Measurements from ENCODE around the gene SH3YL1.

SH3YL1 gene

DNA sequence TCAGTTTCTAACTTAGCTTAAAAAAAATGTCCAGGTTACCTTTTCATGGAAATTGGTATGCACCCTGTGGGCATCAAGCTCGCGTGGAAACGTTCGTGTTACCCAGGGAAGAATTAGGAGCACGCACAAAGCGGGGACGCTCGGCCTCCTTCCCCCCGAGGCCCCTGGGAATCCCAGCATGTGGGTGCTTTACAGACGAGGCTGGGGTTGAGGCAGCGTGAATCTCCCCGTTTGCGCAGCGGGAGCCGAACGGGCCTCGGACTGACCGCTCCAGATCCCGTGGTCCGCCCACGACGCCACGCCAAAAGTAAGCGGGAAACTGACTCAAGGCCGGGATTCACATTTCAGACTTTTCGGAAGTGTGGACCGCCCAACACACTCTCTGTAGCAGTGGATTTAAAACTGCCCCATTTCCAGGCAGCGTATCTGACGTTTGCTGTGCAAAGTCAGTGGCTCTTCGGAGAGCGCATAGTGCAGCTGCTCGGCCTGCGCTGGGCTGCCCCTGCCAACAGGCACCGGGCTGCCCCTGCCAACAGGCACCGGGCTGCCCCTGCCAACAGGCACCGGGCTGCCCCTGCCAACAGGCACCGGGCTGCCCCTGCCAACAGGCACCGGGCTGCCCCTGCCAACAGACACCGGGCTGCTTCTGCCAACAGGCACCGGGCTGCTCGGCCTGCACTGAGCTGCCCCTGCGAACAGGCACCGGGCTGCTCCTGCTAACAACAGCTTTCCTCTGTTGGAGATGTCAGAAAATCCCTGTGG, 49.7 kb downstream of the SH3YL1 start:
- no peak for DNase-seq

DNA sequence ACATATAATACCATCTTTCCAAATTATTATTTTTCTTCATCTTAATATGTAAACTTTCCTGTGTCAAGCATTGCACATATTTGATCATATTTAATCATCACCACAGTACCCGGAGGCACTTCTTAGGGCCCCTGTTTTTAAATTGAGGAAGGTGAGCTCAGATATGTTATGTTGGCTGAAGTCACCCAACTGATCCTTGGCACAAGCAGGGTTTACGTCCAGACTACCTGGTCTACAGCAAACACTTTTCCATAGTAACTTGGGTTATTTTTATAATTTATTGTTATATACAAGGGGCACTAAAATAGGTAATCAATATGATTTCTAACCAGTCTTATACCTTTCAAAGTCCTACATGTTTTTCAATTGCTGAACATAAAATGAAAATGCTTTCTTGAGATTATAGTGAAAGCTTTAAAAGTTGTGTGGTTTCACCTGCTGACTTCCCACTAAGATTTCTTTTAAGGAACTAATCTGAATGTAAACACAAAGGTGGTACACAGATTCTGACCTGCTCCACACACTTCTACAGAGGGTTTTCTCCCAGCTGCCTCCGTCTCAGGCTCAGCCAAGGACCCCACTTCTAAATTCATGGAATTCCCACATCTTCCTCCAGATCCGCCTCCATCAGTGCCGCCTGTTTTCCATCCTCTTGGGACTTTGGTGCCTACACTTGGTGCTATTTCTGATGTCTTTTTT, 52.2 kb downstream of the SH3YL1 start:
- no peak for DNase-seq

DNA sequence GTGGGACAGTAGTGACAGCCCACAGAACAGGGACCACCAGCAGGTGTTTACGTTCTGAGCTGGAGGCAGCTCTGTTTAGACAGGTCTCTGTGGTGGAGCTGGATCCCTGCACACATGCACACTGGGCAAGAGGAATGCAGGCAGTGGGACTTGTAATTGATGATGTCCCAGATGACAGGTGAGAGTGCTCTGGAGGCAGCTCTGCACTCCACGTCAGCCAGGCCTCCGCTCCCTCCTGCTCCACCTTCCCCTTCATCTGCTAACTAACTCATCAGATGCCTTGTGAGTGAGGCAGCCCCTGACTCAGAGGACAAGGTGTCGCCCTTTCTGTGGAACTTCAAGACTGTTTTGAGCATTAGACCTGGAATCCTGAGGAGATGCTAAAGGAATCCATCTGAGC, 53.2 kb downstream of the SH3YL1 start:
- DNase-seq, result no peak

DNA sequence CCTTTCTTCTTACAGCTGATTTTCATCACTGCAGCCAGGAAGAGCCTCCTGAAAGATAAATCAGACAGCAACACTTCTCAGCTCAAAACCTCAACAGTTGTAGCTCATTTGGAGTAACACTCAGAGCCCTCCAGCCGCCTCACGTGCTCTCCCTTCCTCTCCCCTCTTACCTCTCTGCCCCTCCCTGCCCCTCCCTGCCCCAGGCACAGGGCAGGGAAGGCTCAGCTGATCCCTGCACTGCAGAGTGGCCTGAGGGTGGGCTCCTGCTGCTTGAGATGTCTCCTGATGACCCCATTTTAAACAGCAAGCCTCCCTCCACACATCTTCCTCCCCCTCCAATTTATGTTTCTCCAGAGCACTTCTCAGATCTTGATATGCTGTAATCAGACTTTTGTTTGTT, 54.4 kb downstream of the SH3YL1 start:
- DNase-seq, result no peak

DNA sequence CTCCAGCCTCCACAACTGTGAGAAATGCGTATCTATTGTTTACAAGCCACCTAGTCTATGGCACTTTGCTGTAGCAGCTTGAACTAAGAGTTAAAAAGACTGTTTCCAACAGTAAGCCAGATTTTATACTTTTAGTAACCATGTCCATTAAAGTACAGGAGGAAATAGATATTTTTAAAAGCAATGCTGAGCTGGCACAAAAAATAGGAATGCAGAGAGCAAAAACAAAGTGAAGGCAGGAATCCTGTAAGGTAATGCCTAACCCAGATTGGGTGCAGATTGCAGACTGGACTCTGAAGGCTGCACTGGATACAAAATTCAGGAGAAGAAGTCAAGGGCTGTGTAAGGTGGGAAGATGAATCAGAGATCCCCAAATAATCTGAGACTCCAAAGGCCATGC, 55.5 kb downstream of the SH3YL1 start:
- no peak for DNase-seq

DNA sequence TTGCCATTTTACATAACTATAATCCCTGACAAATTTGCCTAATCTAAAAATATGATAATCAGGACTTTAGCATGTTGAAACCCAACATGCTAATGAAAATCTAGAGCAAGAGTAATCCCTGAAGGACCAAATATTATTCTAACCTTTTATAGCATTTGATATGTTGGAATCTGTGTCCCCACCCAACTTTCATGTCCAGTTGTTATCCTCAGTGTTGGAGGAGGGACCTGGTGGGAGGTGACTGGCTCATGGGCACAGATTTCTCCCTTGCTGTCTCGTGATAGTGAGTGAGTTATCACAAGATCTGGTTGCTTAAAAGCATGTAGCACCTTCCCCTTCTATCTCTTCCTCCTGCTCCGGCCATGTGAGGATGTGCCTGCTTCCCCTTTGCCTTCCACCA, 59.8 kb downstream of the SH3YL1 start:
- DNase-seq, result no peak

DNA sequence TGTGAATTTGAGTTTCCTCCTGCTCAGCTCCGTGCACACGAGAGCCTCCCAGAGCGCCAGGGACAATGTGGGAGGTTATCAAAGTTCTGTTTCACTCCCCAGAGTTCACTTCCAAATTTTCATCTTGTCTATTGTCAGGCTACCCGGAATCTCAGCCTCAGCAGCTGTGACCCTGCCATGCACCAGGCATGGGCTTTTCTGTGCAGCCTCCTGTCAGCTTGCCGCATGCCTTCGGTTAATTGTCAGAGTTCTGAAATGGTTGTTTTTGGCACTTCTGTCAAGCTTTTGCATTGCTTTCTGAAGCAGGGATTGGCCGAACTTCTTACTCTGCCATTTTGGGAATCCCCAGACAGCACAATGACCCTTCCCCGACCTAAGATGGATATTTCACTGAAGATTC, 60.4 kb downstream of the SH3YL1 start:
- no peak for DNase-seq

DNA sequence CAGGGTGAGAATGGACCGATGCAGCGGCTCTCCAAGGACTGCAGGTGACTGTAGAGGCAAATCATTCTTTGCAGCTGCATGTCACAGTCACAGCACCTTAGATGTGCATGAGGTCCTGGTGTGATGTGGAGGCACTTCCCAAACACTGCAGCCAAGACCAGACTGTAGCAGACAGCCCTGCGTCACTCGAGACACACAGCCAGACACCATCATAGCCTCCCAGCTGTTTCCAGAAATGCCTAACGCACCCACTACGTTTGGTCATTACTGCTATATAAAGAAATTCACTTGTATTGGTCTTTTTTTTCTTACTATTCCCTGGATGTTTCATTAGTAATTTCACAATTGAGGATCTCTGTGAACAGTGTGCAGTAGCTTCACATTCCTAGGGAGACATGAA, 60.9 kb downstream of the SH3YL1 start:
- no peak for DNase-seq

DNA sequence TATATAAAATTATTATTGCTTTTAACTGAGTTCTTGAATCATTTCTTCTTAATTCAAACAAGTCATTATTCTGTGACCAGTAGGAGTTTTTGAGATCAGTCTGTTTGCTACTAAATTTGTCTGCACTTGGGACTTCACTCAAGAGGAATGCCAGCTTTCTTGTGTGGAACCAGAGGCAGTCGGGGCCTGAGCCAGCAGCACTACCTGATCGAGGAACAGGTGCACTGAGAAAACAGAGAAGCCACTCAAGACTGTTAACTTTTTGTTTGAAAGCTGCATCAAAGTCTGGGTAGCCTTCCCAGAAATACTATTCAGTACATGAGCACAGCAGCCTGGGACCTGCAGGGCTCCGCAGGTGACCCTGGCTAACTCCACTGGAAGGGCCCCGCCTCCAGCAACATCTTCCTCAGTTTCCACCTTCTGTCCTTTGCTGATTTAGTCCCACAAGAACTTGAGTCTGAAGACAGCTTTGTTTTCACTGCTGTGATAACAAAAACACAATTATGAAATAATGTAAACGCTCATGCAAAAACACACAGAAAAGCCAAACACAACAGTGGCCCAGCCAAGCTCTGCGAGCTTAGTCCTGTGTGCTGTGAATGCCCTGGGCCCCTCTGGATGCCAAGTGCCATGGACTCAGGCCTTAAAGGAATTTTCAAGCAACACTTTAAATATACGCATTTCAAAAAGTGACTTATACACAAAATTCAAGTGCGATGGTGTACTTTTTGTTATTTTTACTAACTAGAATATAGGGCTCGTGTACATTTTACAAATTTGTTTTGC, 62.0 kb downstream of the SH3YL1 start:
- DNase-seq, result no peak

DNA sequence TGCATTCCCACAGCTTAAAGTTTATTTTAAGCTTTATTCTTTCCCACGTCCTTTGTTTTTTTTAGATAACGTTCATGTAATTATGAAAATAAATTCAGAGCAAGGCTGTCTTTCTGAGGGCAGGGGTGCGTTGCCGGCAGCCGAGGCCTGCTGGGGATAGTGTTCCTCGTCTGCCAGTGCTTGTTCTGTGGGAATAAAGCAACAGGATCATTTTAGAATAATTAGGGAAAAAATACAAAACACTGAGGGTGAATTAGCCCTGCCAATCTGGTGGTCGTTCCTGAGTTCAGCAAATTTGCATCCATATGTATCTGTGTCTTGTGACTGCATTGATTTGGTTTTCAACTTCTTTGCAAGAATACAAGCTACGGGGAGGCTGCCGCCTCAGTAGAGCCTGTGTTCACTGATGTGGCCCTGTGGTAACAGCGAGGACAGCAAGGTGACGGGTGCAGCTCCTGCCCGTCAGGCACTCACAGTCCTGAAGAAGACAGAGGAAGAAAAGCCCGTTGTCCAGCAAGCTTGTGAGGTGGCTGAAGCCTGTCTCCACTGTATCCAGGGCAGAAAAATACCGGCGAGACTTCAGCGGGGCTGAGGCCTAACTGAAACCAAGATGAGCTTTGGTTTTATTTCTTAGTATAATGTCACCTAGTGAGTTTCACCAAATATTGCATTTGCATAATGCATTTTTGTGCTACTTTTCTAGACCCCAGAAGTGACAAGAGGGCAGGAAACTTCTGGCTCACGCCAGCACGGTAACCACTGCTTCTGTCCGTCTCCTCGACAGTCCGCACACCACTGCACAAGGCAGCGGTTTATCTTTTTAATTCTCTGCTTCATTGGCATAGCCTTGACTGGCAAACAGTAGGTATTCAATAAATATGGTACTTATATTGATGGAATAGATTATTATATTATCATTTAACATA, 64.5 kb downstream of the SH3YL1 start:
- no peak for DNase-seq

DNA sequence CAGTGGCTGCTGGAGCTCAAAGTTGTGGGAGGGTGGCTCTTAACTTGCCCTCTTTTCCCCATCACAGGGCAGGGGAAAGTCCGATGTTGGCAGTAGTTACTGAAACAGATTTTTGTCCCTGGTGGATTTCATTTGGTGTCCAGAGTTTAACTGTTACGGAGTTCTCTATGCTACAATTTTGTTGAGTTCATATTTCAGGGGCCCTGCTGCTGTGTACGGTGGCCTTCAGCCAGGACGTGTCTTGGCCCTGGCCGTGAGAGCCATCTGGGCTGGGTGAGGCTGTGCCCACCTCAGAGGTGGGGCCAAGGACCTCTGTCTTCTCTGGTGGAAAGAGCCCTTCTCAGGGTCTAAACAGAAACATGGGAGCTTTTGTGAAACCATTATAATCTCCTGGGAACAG, 67.4 kb downstream of the SH3YL1 start:
- DNase-seq, result no peak

DNA sequence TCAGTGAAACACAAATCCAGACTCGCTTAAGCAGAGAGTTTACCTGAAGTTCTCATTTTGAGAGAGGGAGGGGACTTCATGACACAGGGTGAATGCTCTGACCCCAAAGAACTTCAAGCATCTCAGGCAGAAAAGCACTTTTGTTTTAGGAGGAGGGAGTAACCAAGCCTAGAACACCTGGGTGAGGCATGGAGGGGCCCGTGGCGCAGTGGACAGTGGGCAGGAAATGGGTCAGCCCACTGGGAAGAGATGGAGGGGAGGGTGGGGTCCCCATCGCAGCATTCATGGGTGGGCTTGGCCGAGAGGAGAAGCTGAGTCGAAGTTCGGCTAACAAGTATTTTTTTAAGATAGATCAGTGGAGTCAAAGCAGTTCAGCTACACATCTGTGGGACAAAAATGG, 67.9 kb downstream of the SH3YL1 start:
- no peak for DNase-seq

DNA sequence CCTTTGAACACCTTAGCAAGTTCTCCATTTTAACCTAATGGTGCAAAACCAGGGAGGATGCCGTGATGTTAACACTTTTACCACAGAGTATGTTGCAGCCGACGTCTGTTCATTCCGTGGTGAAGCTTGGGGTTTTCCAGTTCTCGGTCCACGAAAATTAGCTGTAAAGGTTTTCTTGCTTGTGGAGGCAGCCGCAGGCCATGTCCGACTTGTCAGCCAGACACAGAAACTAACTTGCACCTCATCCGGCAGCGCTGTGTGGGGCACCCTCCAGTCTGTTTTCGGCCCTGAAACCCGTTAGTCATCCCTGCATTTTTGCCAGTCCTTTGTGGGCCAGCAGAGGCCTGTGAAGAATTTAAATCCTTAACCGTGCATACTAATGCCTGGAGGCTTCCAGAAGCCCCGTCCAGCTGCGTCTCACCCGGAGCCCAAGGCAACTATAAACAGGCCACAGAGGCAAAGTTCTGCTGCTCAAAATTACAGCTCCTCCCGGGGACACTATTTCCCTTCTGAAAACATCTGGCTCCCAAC, 70.6 kb downstream of the SH3YL1 start:
- no peak for DNase-seq

DNA sequence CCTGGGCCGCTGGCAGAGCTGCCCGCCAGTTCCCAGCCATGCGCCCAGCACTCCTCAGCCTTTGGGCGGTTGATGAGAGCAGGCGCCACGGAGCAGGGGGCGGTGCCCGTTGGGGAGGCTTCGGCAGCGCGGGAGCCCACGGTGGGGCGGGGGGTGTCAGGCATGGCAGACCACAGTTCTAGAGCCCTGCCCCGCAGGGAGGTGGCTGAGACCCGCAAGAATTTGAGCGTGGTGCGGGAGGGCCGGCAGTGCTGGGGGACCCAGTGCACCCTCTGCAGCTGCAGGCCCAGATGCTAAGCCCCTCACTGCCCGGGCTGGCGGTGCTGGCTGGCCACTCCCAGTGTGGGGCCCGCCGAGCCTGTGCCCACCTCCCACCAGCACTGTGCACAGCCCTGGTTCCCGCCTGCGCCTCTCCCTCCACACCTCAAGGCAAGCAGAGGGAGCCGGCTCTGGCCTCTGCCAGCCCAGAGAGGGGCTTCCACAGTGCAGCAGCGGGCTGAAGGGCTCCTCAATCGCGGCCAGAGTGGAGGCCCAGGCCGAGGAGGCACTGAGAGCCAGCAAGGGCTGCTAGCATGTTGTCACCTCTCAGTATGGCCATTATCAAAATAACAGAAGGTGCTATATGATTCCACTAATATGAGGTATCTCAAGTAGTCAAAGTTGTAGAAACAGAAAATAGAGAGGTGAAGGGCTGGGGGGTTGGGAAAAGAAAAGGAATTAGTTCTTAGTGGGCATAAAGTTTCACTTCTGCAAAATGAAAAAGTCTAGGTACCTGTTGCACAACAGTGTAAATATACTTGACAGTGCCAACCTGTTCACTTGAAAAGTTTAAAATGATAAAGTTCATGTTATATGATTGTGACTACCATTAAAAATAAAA, 72.3 kb downstream of the SH3YL1 start:
- no peak for DNase-seq

DNA sequence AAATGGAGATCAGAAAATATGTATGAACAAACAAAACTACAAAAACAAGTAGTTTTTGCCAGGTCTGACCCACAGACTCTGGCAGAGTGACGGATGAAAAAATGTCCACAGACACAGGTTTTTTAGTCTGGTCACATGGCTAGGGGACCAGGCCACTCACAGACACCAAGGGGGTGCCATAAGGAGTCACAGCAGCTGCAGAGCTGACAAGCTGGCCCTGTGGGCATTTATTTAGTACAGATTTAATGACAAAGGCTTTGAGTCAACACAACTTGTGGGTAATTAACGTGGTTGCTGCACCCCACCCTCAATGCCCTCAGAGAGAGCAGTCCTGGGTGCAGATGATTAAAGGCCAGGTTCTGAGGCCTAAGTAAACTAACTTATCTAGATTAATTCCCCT, 76.0 kb downstream of the SH3YL1 start:
- no peak for DNase-seq

DNA sequence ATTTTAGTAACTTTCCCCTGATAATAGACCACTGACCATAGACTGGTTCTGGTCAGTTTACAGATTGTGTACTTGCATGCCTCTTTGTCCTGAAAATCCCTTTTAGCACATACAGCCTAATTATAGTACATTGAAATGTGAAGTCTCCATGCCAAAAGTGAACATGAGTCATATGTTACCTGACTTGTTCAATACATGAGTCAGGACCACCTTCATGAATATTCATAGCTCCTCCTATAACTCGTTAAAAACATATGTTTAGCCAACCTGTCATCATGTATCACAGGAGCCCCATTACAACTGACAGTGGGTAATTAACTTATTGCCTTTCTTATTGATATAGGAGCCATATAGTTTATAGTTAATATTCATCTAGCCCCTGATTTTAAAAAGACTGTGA, 78.6 kb downstream of the SH3YL1 start:
- DNase-seq, result no peak

DNA sequence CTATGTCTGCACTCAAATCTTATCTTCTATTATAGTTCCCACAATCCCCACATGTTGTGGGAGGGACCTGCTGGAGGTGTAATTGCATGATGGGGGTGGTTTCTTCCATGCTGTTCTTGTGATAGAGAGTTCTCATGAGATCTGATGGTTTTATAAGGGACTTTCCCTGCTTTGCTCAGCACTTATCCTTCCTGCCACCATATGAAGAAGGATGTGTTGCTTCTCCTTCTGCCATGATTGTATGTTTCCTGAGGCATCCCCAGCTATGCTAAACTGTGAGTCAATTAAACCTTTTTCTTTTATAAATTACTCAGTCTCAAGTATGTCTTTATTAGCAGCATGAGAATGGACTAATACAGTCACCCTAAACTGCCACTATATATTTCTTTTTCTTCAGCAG, 79.1 kb downstream of the SH3YL1 start:
- no peak for DNase-seq

DNA sequence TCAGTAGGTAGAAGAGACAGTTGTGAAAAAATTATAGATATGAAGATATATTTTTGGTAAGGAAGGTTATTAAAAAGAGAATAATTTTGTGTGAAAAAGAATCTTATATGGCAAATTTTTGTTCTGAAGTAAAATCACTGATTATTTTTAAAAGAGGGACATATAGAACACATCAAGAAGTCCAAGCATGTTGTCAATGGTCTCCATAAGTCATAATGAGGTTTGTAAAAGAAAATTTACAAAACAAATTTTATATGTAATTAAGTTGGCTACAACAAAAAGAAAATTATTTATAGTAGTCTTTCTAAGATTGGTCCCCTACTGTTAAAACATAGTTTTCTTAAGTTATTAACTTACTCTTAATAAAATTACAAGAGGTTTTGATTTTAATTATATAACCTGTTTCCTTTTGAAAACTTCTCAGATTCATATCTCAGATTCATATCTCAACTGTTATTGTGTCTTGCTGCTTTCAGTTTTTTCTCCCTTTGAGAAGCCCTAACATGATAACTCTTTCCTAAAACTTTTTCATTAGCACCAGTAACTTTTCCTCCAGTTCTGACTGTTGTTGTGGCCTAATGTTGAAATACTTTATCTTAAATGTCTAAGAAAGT, 81.2 kb downstream of the SH3YL1 start:
- no peak for DNase-seq

DNA sequence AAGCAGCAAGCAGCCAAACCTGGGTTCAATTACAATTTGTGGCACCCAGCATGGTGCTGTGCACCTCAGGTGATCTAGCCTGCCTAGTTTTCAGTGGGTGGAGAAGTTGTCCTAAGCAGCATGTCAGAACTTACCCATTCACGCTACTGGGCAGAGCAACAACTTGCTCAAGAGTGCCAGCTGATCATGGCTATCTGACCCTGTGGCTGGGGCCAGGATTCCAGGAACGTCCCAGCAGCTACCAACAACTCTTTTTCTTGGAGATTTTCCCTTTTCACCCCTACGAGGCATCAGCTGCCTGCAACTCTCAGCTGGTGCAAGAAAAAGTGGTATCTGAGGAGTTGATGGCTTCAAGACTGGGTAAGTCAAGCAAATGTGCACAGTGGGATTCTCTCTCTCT, 83.5 kb downstream of the SH3YL1 start:
- DNase-seq, result no peak

DNA sequence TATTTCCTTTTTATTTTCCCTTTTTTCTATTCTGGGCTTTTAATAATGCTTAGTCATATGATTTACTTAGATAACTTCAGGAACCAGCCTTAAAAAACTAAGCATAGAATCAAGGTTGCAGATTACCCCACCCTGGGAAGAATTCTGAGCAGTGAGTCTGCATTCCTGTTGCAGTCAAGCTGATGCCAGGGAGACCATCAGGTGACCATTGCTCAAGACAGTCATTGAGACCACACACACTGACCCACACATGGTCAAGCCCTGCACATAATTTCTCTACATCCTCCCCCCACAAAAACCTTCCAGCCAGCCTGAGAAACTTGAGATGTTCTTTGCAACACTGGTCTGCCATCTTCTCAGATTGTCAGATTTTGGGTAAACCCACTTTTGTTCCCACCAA, 83.9 kb downstream of the SH3YL1 start:
- no peak for DNase-seq

DNA sequence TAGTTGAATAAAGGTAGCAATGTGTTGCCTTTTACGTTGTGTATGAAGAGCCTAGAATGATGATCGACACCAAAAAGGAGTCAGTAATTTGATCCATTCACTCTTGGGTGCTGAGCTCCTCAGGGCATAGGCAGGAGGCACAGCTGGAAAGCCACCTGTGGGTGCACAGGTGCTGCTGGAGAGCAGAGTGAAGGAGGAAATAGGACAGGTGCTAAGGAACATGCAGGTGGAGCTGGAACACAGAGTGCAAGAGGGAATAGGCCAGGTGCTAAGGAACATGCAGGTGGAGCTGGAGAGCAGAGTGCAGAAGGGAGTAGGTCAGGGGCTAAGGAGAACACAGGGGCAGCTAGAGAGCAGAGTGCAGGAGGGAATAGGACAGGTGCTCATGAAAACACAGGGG, 86.1 kb downstream of the SH3YL1 start:
- DNase-seq, result no peak
